RWPE2 (cell line): ENCODE measurements around the gene ELL.

ENCODE experiments used
- ATAC-seq: fragments of 200-7000 bp; cut with Tn5 transposase; 3 replicates; pipeline ENCODE4 v1.9.1; 2021; ENCODE audit warnings: low read depth
- DNase-seq: peaks from one replicate; pipeline ENCODE4 v3.0.0-alpha.2; 2020; ENCODE audit warnings: low spot score
- H3K27ac ChIP-seq: fragments of 450-650 bp; 2 replicates; pipeline ENCODE4 v1.5.1; 2017; ENCODE audit warnings: mild to moderate bottlenecking; ENCODE audit not compliant: poor library complexity, severe bottlenecking
- H3K27me3 ChIP-seq: fragments of 250-450 bp; sonication (Bioruptor Pico); 2 replicates; pipeline ENCODE4 v1.5.1; 2021; ENCODE audit warnings: mild to moderate bottlenecking, moderate library complexity; ENCODE audit not compliant: insufficient read depth, poor library complexity, severe bottlenecking
- H3K36me3 ChIP-seq: fragments of 250-450 bp; sonication (Bioruptor Pico); 2 replicates; pipeline ENCODE4 v1.5.1; 2020; ENCODE audit warnings: low read depth, mild to moderate bottlenecking, moderate library complexity
- H3K4me1 ChIP-seq: fragments of 250-450 bp; sonication (Bioruptor Pico); 2 replicates; pipeline ENCODE4 v1.5.1; 2021; ENCODE audit warnings: mild to moderate bottlenecking, moderate library complexity; ENCODE audit not compliant: insufficient read depth, poor library complexity, severe bottlenecking
- H3K4me3 ChIP-seq: fragments of 250-450 bp; sonication (Bioruptor Pico); 2 replicates; pipeline ENCODE4 v1.5.1; 2021; ENCODE audit warnings: mild to moderate bottlenecking, moderate library complexity; ENCODE audit not compliant: severe bottlenecking
- H3K9me3 ChIP-seq: fragments of 250-450 bp; sonication (Bioruptor Pico); 2 replicates; pipeline ENCODE4 v1.5.1; 2021; ENCODE audit warnings: mild to moderate bottlenecking, moderate library complexity; ENCODE audit not compliant: severe bottlenecking
- CTCF ChIP-seq: fragments of 450-650 bp; IDR thresholded peaks from one replicate; pipeline ENCODE4 v1.5.1; 2017; ENCODE audit warnings: mild to moderate bottlenecking, moderate library complexity; ENCODE audit not compliant: poor library complexity, severe bottlenecking

ELL gene

GRCh38 chr19:18416778-18417249 is 105.1 kb downstream of the ELL start:
- peak; percentile 79 for DNase-seq
- Histone ChIP-seq H3K27me3 (no peaks in the 10 kb centered on the region), H3K4me1 (peaks cover 5% of the 10 kb centered on the region), H3K27ac (peak overlapping the region; percentile 70), H3K9me3 (no peaks in the 10 kb centered on the region), H3K36me3 (no peaks in the 10 kb centered on the region), H3K4me3 (peak overlapping the region; percentile 33)
- TF ChIP-seq CTCF, result no peak
- peak; percentile 58 for ATAC-seq

DNA sequence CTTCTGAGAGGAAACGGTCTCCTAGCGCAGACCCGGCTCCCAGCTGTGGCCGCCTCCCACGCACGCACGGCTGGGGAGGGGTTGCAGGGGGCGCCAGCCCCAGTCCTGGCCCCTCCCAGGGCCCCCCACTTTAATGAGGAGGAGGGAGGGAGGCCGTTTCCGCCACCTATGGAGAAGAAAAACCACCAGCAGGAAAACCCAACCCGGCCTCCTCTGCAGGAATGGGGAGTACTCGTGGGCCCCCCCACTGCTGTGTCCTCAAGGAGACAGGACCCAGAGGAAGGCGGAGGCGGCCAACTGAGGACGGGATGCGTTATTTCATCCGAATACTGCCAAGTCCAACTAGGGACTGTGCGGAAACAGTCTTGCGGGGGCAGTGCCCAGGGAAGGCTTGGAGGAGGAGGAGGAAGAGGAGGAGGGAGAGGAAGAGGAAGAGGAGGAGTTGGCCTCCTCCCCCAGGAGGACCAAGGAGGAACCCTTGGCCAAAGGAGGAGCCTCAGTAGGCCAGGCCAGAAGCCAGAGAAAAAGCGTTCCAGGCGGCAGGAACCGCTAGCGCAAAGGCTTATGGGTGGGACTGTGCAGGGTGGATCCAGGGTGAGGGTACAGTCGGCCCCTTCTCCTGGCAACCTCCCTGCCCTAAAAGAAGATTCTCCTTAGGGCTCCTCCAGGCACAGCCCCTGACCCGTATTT is 106.5 kb downstream of the ELL start:
- no peak for TF ChIP-seq CTCF
- no peak for ATAC-seq
- Histone ChIP-seq H3K4me1 (peaks cover 3% of the 10 kb centered on the region), H3K36me3 (no peaks in the 10 kb centered on the region), H3K4me3 (no peak overlapping the region), H3K27me3 (no peaks in the 10 kb centered on the region), H3K27ac (no peak overlapping the region), H3K9me3 (no peaks in the 10 kb centered on the region)
- DNase-seq, result peak; percentile 62

DNA sequence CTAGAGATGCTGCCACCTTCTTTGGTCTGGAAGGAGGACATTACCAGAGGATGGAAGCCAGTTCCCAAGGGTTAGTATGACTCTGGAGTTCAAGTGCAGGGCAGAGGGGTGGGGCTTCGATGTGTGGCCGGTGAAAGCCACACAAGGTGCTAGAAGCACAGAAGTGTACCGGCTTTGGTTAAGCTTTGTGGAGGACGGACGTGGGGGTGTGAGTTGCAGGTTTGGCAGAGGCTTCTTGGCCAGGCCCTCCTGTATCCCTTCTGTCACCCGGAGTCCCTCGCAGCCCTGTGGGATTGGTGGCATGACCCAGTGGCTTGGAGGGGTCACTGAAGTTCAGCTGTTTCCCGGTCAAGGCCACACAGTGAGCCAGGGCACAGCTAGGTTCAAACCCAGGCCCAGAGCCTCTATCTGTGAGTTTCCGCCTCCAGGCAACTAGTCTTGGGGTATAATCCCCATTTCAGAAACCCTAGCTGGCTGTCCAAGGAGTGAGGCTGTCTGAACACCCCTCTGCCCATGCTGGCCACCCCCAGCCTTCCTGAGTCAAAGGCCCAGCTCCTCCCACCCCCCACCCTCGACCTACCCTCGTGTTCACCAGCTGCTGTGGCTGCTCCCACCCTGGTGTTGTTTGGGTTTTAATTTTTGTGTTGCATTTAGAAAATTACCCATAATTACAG is 107.2 kb downstream of the ELL start:
- ATAC-seq, result no peak
- H3K4me3 ChIP-seq, result no peak overlapping the region
- no peak for TF ChIP-seq CTCF
- H3K4me1 ChIP-seq, result peaks cover 3% of the 10 kb centered on the region
- H3K27me3 ChIP-seq, result no peaks in the 10 kb centered on the region
- no peak for DNase-seq
- H3K9me3 ChIP-seq, result no peaks in the 10 kb centered on the region
- no peak overlapping the region for H3K27ac ChIP-seq
- no peaks in the 10 kb centered on the region for H3K36me3 ChIP-seq

DNA sequence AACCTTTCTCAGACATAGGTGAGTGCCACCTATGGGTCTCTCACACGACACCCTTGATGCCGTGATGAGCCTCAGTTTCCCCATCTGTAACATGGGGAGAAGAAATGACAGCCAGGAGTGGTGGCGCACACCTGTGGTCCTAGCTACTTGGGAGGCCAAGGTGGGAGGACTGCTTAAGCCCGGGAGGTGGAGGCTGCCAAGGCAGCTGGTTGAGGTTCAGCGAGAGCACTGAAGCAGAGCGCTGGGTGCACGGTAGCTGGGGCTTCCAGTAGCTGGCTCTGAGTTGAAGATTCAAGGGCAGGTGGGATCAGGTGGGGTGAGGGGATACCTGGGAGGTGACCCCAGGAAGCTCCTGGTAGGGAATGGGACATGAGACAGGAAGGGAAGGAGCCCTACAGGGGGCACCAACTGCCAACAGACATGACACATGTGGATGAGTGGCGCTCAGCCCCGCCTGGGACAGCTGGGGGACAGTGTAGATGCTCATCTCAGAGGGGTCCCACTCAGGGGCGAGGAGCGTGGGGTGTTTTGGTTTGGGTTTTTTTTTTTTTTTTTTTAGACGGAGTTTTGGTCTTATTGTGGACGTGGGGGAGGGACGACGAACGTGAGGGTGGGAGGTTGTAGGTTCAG is 109.1 kb downstream of the ELL start:
- ATAC-seq (no peak), DNase-seq (peak; percentile 54)
- Histone ChIP-seq H3K4me1 (peaks cover 3% of the 10 kb centered on the region), H3K36me3 (no peaks in the 10 kb centered on the region), H3K27me3 (no peaks in the 10 kb centered on the region), H3K27ac (no peak overlapping the region), H3K9me3 (no peaks in the 10 kb centered on the region), H3K4me3 (no peak overlapping the region)
- no peak for TF ChIP-seq CTCF
